ENCODE data around the gene FRMD8.

Gene FRMD8

GRCh38 chr11:65431451-65432099 is 45.1 kb downstream of the FRMD8 start:
- Histone ChIP-seq H3K4me1 (ENCODE audit: control insufficient read depth, low read depth, low read length) (peaks cover 12% of the 10 kb centered on the region), H4K8ac (ENCODE audit: low read depth, low read length) (no peak overlapping the region), H3K4me2 (ENCODE audit: low read length) (no peak overlapping the region), H2BK120ac (ENCODE audit: low read depth, low read length) (no peak overlapping the region), H3K79me2 (ENCODE audit: control insufficient read depth, insufficient read depth, low read length) (peaks cover 15% of the 10 kb centered on the region), H3K18ac (ENCODE audit: low read length) (no peak overlapping the region), H4K5ac (ENCODE audit: low read length) (no peak overlapping the region), H3K4me3 (ENCODE audit: low read length) (no peak overlapping the region), H3K9ac (ENCODE audit: low read length) (no peak overlapping the region), H3K27me3 (ENCODE audit: insufficient read depth, low read length, poor library complexity) (no peaks in the 10 kb centered on the region), H2BK15ac (replicated peaks; ENCODE audit: low read depth) (no peak overlapping the region), H3K79me1 (ENCODE audit: low read length) (peaks cover 8% of the 10 kb centered on the region), H3K27ac (ENCODE audit: low read depth, low read length) (no peak overlapping the region), H3K36me3 (ENCODE audit: control insufficient read depth, insufficient read depth, low read length) (no peaks in the 10 kb centered on the region), H3K56ac (ENCODE audit: low read length) (no peak overlapping the region), H3K4ac (ENCODE audit: low read depth, low read length) (no peak overlapping the region), H2BK5ac (ENCODE audit: low read length) (no peak overlapping the region), H2AK5ac (ENCODE audit: low read length) (no peak overlapping the region), H3K23ac (ENCODE audit: low read length) (no peak overlapping the region)
- no peak for DNase-seq
- WGBS (ENCODE audit: extremely low coverage, insufficient coverage, low lambda C conversion rate): no CpG with 5 or more reads among the region's 4 CpGs

DNA sequence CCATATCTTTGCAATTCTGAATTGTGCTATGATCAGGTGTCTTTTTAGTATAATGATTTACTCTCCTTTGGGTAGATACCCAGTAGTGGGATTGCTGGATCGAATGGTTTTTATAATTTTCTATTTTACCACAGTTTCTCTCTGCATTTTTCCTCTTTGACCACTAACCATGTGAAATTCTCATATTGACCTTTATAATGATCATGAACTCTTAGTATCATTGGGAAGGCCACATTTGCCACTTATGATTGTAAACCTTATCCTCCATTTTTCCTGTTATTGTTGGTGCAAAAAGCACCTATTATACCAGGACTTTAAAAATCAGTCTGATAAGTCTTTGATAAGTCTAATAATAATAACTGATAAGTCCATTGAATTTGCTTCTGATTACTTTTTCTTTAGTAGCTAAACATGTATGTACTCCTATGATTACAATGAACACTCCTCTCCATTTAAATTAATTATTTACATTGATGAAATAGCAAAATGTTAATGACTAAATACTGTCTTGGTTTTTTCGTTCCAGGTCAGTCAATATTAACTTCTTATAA is 45.7 kb downstream of the FRMD8 start:
- peaks cover 6% of the 10 kb centered on the region for H3K4me1 ChIP-seq (ENCODE audit: control insufficient read depth, low read depth, low read length)
- H3K79me2 ChIP-seq (ENCODE audit: control insufficient read depth, insufficient read depth, low read length): peaks cover 9% of the 10 kb centered on the region
- no peak overlapping the region for H3K56ac ChIP-seq (ENCODE audit: low read length)
- no peak overlapping the region for H3K27ac ChIP-seq (ENCODE audit: low read depth, low read length)
- H3K4me2 ChIP-seq (ENCODE audit: low read length): no peak overlapping the region
- H4K5ac ChIP-seq (ENCODE audit: low read length): no peak overlapping the region
- H3K18ac ChIP-seq (ENCODE audit: low read length): no peak overlapping the region
- peaks cover 5% of the 10 kb centered on the region for H3K79me1 ChIP-seq (ENCODE audit: low read length)
- H2AK5ac ChIP-seq (ENCODE audit: low read length): no peak overlapping the region
- WGBS (ENCODE audit: extremely low coverage, insufficient coverage, low lambda C conversion rate): no CpG with 5 or more reads among the region's 2 CpGs
- H2BK15ac ChIP-seq (replicated peaks; ENCODE audit: low read depth): no peak overlapping the region
- H2BK120ac ChIP-seq (ENCODE audit: low read depth, low read length): no peak overlapping the region
- DNase-seq: no peak
- no peak overlapping the region for H2BK5ac ChIP-seq (ENCODE audit: low read length)
- no peak overlapping the region for H3K9ac ChIP-seq (ENCODE audit: low read length)
- H4K8ac ChIP-seq (ENCODE audit: low read depth, low read length): no peak overlapping the region
- no peaks in the 10 kb centered on the region for H3K36me3 ChIP-seq (ENCODE audit: control insufficient read depth, insufficient read depth, low read length)
- no peak overlapping the region for H3K23ac ChIP-seq (ENCODE audit: low read length)
- H3K4me3 ChIP-seq (ENCODE audit: low read length): no peak overlapping the region
- no peak overlapping the region for H3K4ac ChIP-seq (ENCODE audit: low read depth, low read length)
- H3K27me3 ChIP-seq (ENCODE audit: insufficient read depth, low read length, poor library complexity): no peaks in the 10 kb centered on the region

GRCh38 chr11:65432686-65433582 is 46.5 kb downstream of the FRMD8 start:
- WGBS (ENCODE audit: extremely low coverage, insufficient coverage, low lambda C conversion rate): no CpG with 5 or more reads among the region's 1 CpG
- peaks cover 3% of the 10 kb centered on the region for H3K4me1 ChIP-seq (ENCODE audit: control insufficient read depth, low read depth, low read length)

GRCh38 chr11:65433657-65434056 is 47.2 kb downstream of the FRMD8 start:
- DNase-seq: no peak
- no peak overlapping the region for H3K18ac ChIP-seq (ENCODE audit: low read length)
- no CpG with 5 or more reads among the region's 2 CpGs for WGBS (ENCODE audit: extremely low coverage, insufficient coverage, low lambda C conversion rate)
- H3K9ac ChIP-seq (ENCODE audit: low read length): no peak overlapping the region
- H2AK5ac ChIP-seq (ENCODE audit: low read length): no peak overlapping the region
- no peaks in the 10 kb centered on the region for H3K36me3 ChIP-seq (ENCODE audit: control insufficient read depth, insufficient read depth, low read length)
- H3K79me1 ChIP-seq (ENCODE audit: low read length): no peaks in the 10 kb centered on the region
- H3K4me1 ChIP-seq (ENCODE audit: control insufficient read depth, low read depth, low read length): peaks cover 3% of the 10 kb centered on the region
- H3K27ac ChIP-seq (ENCODE audit: low read depth, low read length): no peak overlapping the region
- H3K4ac ChIP-seq (ENCODE audit: low read depth, low read length): no peak overlapping the region
- no peak overlapping the region for H2BK5ac ChIP-seq (ENCODE audit: low read length)
- no peak overlapping the region for H3K23ac ChIP-seq (ENCODE audit: low read length)
- H2BK15ac ChIP-seq (replicated peaks; ENCODE audit: low read depth): no peak overlapping the region
- H3K56ac ChIP-seq (ENCODE audit: low read length): no peak overlapping the region
- H2BK120ac ChIP-seq (ENCODE audit: low read depth, low read length): no peak overlapping the region
- no peak overlapping the region for H3K4me2 ChIP-seq (ENCODE audit: low read length)
- no peak overlapping the region for H4K5ac ChIP-seq (ENCODE audit: low read length)
- H4K8ac ChIP-seq (ENCODE audit: low read depth, low read length): no peak overlapping the region
- no peaks in the 10 kb centered on the region for H3K79me2 ChIP-seq (ENCODE audit: control insufficient read depth, insufficient read depth, low read length)
- no peaks in the 10 kb centered on the region for H3K27me3 ChIP-seq (ENCODE audit: insufficient read depth, low read length, poor library complexity)
- no peak overlapping the region for H3K4me3 ChIP-seq (ENCODE audit: low read length)

More at GRCh38 chr11:65432686-65433582, 46.5 kb downstream of the FRMD8 start:
- Histone ChIP-seq H3K27me3 (ENCODE audit: insufficient read depth, low read length, poor library complexity) (no peaks in the 10 kb centered on the region), H3K4me2 (ENCODE audit: low read length) (no peak overlapping the region), H3K79me2 (ENCODE audit: control insufficient read depth, insufficient read depth, low read length) (peaks cover 3% of the 10 kb centered on the region), H3K27ac (ENCODE audit: low read depth, low read length) (no peak overlapping the region), H3K79me1 (ENCODE audit: low read length) (peaks cover 2% of the 10 kb centered on the region), H3K56ac (ENCODE audit: low read length) (no peak overlapping the region), H3K4ac (ENCODE audit: low read depth, low read length) (no peak overlapping the region), H4K5ac (ENCODE audit: low read length) (no peak overlapping the region), H2BK15ac (replicated peaks; ENCODE audit: low read depth) (no peak overlapping the region), H4K8ac (ENCODE audit: low read depth, low read length) (no peak overlapping the region), H3K4me3 (ENCODE audit: low read length) (no peak overlapping the region), H3K18ac (ENCODE audit: low read length) (no peak overlapping the region), H3K23ac (ENCODE audit: low read length) (no peak overlapping the region), H2BK120ac (ENCODE audit: low read depth, low read length) (no peak overlapping the region), H3K36me3 (ENCODE audit: control insufficient read depth, insufficient read depth, low read length) (no peaks in the 10 kb centered on the region), H2BK5ac (ENCODE audit: low read length) (no peak overlapping the region), H3K9ac (ENCODE audit: low read length) (no peak overlapping the region), H2AK5ac (ENCODE audit: low read length) (no peak overlapping the region)
- DNase-seq: peak; percentile 59

DNA sequence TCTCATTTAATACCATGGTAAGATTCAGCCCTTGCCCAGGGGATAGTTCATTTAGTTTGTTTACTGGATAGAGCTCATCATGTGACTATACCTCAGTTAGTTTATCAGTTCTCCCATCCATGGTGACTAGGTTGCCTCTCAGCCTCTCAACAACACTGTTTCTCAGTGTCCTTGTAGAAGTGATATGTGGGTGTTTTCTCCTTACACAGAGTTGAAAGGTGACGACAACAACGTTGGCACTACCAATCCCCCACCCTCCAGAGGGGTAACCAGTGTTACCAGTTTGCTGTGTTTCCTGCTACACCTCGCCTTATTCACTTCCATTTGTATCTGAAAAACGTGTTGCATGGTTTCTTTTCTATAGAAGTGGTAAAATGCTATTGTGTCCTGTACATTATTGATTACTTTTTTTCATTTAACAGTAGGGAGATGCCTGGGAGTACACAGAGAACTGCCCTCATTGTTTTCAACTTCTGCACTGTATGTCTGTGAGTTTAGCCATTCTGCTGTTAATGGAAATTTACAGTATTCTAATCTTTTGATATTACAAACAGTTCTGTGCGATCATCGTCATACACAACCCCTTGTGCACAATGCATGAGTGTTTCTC is 47.7 kb downstream of the FRMD8 start:
- Histone ChIP-seq H3K56ac (ENCODE audit: low read length) (no peak overlapping the region), H3K36me3 (ENCODE audit: control insufficient read depth, insufficient read depth, low read length) (no peaks in the 10 kb centered on the region), H3K27ac (ENCODE audit: low read depth, low read length) (no peak overlapping the region)

More for the DNA sequence above, 47.7 kb downstream of the FRMD8 start:
- Histone ChIP-seq H2BK120ac (ENCODE audit: low read depth, low read length) (no peak overlapping the region), H4K8ac (ENCODE audit: low read depth, low read length) (no peak overlapping the region), H3K4me1 (ENCODE audit: control insufficient read depth, low read depth, low read length) (peaks cover 3% of the 10 kb centered on the region), H3K23ac (ENCODE audit: low read length) (no peak overlapping the region), H3K27me3 (ENCODE audit: insufficient read depth, low read length, poor library complexity) (no peaks in the 10 kb centered on the region), H3K4ac (ENCODE audit: low read depth, low read length) (no peak overlapping the region), H2BK5ac (ENCODE audit: low read length) (no peak overlapping the region), H4K5ac (ENCODE audit: low read length) (no peak overlapping the region), H2AK5ac (ENCODE audit: low read length) (no peak overlapping the region), H3K79me1 (ENCODE audit: low read length) (no peaks in the 10 kb centered on the region), H3K79me2 (ENCODE audit: control insufficient read depth, insufficient read depth, low read length) (no peaks in the 10 kb centered on the region), H3K4me3 (ENCODE audit: low read length) (no peak overlapping the region), H3K4me2 (ENCODE audit: low read length) (no peak overlapping the region), H3K18ac (ENCODE audit: low read length) (no peak overlapping the region), H3K9ac (ENCODE audit: low read length) (no peak overlapping the region), H2BK15ac (replicated peaks; ENCODE audit: low read depth) (no peak overlapping the region)
- no peak for DNase-seq
- no CpG with 5 or more reads among the region's 6 CpGs for WGBS (ENCODE audit: extremely low coverage, insufficient coverage, low lambda C conversion rate)

Measured in mesendoderm (in vitro differentiated cells).